Stimulated activated CD4-positive, alpha-beta T cell treated with anti-CD3 and anti-CD28 coated beads, Interleukin-4, amount 100 ng/mL, for 1 hour (primary cell): ENCODE measurements around the gene ACTN4.

Experiments
- DNase-seq: peaks from one replicate; pipeline ENCODE4 v3.0.0-alpha.2; 2020

The ACTN4 gene

DNA sequence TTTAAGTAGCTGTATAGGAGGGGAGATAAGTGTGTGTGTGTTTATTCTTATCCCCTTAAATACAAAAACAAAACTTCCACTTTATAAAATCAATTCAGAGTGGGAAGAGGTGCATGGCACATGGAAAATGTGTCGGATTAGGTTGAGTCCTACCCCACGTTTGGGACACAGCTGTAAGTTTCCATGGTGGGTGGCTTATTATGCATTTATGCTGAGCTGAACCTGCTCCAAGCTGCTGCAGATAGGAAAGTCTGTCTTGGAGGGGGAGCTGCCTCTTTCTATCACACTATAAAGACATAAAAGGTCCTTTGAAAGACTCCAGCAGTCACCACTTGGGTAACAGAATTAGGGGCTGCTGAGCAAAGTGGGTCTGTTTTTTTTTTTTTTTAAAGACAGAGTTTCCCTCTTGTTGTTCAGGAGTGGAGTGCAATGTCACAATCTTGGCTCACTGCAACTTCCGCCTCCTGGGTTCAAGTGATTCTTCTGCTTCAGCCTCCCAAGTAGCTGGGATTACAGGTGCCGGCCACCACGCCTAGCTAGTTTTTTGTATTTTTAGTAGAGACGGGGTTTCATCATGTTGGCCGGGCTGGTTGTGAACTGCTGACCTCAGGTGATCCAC is 15.2 kb downstream of the ACTN4 start:
- no peak for DNase-seq

DNA sequence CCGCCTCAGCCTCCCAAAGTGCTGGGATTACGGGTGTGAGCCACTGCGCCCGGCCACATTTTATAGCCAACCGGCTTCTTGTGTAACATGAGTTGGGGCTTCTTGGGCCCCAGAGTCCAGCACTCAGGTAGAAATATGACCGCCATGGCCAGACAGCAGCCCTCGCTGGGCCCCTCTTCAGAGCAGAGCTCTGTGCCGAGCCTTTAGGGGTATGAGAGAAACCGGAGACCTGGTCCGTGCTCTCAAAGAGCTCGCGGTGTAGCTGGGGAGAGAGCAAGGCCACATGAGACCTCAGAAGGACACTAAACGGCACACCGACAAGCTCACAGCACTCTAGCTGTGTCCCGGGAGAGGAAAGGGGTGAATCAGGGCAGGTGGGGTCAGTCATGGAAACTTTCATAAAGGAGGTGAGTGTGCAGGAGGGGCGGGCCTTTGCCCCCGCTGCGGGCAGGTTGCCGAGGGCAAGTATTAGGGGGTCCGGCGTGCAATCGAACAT is 15.8 kb downstream of the ACTN4 start:
- DNase-seq = no peak

DNA sequence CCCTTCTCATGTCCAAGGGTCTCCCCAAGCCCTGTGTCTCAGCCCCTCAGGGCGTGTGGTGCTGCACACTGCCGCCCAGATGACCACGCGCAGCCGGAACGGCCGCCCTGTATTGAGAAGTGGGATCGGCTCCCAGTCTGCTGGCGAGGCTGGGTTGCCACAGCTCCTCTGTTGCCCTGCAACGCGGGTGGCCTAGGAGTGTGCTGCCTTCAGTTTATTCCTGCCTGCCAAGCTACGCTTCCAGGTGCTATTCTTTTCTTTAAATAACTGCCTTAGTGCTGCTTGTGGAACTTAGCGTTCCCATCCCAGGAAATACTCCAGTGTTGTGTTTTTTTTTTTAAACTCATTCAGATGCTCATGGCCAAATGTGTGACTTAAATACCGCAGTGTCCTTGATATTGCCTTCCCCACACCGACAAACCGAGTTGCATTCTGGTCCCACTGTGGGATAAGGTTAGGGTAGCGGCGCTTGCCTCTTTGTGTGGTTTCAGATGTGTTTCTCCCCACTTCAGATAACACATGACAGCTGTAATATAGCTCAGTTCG is 16.6 kb downstream of the ACTN4 start:
- no peak for DNase-seq

DNA sequence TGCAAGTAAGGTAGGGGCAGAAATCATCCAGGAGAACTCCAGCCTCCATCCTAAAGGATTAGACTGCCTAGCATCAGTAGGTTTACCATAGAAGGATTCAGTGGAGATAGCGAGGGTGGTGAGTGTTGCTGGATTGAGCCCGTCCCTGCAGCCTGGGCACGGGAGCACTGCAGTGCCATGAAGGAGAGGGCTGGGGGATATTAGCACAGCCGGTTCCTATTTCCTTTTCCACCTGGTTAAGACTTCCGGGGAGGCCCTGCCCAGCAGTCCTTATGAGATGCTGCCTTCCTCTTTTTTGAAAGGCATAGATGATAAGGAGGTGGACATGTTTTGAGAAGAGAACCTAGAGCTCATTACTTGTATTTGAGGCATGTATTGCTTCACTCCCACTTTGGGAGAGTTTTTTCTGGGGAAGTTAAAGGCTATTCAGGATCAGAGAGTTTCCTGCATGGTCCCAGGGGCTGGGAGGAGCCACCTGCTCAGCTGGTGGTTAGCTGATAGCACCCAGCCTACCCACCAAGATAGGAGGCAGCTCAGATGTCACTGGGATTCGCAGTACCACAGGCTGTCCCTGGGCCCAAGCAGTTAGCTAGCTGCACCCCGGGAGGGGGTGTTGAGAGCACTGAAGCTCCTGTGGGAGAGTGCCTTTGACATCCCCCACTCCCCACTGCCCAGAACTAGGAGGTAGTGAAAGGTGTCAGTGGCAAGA is 17.2 kb downstream of the ACTN4 start:
- no peak for DNase-seq

DNA sequence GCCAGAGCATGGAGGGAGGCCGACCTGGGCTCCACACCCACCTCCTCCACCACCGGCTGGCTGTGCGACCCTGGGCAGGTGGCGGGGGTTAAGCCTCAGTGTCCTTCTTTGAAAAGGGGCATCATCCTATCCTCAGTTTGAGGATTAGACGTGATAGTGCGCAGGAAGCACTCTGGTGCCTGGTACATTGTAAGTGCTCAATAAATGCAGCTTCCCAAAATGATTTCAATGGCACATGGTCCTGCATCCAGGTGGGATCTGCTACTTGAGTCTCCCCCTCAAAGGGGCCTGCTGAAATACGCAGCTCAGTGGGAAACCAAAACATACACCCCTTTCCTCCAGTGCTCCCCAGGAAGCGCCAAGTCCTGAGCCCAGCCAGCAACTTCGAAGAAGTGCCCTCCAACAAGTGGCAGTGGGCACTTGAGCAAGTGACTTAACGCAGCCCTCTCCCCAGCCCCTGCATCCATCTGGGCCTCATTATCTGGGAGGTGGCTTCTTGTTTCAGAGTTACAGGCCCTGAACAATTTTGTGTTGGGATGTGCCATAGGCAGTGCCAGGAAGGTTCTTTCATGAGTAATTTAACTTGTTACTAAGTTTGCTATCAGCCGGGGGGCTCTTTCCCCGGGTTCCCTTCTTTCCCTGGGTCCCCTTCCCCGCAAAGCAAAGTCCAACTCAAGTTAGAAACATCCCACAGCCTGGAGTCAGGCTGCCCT is 17.9 kb downstream of the ACTN4 start:
- no peak for DNase-seq

DNA sequence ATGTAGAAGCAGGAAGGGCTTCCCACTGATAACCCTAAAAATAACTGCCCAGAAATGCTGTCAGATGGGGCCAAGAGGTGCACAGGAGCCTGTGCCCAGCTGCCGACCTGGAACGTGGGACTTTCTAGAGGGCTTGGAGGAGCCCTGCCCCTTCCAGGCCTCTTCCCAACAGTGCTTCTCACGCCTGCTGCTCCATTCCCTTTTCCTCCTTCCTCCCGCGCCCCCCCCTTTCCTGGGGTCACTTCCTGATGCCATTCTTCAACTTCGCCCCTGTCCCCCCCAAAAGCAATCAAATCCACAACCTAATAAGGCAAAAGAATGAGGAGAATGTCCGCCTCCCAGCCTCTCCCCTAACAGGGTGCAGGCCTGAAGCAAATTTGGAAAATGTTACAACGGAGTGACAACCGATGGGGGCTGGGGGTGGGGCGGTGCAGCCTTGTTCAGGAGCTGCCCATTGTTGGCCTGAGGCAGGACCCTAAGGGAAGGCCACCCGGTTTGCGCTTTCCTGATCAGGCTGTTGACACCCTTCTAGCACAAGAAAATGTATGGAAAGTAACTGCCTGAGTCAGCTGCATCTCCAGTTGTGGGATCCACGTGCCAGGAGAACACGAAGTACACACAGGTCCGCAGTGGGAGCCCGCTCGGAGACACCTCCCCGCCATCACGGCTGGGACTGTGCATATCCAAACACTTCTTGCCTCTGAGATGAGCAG is 18.7 kb downstream of the ACTN4 start:
- no peak for DNase-seq

DNA sequence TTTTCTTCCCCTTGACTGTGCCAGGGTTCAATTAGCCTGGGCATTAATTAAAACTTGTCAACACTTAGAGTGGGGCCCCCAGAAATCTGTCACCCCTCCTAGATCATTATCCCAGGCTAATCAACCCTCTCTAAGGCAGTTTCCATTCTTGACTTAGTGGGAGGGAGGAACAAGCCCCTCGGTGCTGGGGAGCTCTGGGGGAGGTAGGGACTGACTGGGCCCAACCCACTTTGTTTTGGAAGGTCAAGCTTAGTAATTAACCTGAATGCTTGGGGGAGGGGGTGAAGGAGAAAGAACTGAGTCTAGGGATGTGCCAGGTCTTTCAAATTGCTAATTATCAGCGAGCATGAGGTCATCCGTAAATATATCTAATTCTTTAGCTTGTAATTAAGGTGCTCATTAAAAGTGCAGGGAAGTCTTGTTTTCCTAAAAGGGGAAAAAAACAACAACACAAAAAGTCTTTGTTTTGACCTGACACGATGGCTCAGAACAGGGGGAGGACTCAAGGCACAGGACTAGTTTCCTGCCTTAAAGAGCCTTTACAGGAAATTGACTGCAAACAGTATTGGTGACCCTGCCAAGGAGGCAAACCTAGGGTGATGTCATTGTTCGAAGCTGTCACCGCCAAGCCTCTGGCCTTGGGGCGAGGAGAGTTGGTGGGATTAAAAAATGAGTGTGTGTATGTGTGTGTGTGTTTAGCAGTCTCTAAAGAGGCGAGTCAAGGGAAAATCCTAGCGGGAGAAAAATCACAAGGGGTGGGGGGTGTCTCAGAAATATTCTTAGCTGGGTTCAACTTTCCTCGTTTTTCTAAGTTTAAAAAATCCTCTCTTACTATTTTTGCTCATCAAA is 19.4 kb downstream of the ACTN4 start:
- DNase-seq = no peak

DNA sequence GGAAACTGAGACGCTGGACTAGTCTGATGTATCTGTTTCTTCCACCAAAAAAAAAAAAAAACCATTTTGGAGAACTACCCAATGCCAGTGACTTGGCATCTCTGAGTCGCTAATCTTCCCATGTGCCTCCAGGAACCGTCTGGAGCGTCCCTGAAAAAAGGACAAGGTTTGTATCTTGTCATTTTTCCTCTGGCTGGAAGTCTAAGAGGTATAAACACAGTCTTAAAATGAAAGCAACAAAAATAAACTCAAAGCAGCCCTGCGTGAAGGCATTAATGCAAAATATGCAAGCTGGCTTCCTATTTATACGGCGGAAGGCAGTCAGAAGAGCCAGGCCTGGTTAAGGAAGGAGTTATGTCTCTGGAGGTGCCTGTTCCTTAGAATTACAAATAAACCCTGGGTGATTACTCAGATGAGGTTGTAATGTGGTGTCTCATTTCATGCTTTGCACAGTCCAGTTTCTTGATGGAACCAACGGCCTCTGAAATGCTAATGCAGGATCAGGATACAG is 20.3 kb downstream of the ACTN4 start:
- no peak for DNase-seq

DNA sequence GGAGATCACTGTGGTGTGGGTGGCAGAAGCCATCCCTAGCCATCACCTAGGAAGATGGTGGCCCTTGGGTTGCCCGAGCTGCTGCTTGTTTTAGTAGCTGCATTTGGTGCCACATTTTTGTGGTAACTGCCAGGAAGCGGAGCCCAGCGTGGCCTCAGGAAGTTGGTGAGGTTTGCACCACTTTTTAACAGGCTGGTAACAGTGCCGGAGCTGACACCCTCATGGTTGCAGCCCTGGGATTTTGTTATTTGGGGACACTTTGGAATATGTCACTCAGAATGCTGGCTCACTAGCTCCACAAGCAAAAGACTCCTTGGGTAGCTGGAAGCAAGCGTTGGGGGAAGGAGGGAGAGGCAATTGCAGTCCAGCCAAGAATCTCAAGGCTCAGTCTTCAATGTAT is 22.1 kb downstream of the ACTN4 start:
- no peak for DNase-seq

DNA sequence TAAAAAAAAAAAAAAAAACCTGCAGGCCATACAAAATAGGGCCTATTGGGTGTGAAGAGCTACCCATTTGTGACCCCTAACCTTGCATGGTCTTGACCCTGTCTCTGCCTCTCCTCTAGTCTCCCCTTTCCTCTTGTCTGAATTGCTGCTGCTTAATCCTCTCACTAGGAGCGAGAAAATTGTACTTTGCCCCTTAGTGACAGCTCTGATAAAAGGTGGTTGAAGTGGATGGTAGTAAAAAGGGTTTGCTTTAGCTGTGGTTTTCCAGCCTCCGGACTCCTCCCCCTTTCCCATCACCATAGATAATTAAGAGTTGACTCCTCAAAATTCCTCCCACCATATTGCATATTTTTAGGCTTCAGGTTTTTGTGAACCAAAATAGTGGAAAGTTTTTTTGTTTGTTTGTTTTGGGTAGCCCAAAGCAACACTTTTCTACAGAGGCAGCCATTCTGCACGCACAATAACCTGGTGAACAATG is 23.5 kb downstream of the ACTN4 start:
- no peak for DNase-seq

DNA sequence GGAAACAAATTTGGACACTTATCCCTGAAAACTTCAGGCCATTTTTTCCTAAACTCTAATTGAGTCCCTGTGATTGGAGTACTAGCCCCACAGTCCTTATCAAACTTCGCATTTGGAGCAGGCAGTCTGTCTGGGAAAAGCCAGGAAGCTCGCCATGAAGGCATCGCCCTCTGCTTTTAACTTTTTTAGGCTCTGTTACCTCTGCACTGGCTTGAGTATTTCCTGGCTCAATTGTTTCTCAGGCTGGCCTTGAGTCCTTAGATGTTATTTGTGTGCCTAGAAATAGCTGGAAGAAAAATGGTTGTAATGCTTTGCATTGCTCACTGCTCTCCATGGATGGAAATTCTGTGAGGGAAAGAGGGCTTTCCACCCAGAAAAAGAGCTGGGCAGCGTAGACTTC is 24.2 kb downstream of the ACTN4 start:
- no peak for DNase-seq

DNA sequence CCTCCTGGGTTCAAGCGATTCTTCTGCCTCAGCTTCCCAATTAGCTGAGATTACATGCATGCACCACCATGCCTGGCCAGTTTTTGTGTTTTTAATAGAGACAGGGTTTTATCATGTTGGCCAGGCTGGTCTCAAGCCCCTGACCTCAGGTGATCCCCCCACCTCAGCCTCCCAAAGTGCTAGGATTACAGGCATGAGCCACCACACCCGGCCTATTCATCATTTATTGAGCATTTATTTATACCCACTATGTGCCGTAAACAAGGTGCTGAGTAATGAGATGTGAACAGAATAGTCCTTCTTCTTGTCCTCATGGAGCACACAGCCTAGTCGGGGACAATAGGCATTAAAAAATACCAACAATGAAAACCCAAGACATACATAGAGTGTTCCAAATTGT is 25.6 kb downstream of the ACTN4 start:
- no peak for DNase-seq

DNA sequence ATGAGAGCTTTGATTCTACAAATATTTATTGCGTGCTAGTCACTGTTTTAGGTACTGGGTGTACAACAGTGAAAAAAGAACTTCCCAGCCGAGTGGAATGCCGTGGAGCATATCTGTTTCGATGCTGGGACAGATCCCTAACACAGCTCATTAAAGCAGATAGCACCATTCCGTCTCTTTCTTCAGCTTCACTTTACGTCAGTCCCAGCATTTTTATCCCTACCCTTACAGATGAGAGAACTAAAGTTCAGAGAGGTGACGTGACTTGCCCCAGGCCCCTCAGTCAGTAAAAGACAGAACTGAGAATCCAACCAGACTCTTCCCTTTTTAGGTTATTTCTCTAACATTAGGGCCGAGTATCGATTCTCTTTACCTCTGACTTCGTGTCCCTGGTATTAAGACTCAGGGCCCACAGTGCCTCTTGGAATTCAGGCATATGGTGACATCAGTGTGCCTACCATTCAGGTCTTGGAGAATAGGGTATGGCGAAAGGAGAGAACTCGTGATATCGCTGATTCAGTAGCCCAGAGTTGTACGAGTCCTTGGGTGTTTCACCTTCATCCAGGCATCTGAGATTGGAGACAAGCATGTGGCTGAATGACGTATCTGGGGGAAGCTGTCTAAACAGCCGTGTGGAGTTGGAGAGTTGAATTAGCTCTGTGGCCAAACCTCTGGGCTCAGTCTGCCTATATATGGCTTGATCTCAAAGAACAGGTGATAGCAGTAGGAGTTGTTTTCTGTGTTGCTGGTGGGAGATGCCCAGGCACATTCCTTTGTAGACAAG is 27.1 kb downstream of the ACTN4 start:
- DNase-seq = no peak

DNA sequence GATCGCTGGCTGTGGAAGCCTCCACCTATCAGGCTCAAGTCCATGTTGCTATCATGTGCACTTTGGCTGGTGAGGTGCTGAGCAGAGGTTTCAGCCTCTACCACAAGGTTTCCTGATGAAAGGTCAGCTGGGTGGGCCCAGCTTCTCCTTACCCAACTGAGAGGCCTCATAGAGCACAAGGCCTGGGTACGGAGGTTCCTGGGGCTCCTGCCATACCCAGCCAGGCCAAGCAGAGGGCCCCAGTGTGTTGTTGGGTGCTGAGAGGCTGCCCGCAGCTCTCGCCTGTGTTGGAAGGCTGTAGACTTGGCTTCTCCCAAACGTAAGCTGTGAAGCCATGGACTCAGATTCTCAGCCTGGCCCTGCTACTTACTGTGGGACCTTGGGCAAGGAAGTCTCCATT is 28.2 kb downstream of the ACTN4 start:
- no peak for DNase-seq

DNA sequence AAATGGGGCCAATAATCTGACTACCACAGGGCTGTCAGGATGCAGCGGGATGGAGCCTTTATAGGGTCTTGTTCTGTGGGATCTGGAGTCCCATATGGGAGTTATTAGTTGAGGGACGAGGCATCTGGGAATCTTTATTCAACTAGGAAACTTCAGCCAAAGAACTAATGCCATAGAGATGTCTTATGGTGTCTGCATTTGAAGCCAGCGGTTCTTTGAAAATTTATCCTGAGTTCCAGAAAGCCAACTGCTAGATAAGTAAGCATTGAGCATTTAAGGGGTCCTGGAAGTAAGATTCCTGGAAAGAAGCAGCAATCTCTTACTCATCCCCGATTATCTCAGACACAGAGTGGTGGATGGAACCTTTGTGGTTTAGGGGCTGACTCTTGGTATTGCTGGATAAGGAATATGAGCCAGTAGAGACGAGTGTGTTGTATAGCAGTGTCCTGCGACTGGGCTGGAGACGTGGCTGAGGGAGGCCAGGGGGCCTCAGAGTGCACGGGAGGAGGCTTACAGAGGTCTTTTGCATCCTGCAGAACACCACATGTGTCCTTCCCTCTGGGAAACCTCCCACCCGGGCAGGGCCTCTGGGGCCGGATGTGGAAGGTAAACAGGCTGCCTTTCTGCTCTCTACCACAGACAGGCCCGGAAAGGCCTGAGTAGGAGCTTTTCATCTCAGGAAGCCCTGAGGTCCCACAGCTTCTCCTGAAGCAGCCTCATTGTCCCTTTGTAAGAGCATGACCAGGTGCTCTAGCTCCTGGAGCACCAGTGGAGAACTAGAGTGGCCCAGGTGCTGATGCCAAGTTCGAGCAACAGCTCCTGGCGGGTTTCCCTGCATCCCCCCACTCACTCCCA is 28.8 kb downstream of the ACTN4 start:
- DNase-seq = no peak

DNA sequence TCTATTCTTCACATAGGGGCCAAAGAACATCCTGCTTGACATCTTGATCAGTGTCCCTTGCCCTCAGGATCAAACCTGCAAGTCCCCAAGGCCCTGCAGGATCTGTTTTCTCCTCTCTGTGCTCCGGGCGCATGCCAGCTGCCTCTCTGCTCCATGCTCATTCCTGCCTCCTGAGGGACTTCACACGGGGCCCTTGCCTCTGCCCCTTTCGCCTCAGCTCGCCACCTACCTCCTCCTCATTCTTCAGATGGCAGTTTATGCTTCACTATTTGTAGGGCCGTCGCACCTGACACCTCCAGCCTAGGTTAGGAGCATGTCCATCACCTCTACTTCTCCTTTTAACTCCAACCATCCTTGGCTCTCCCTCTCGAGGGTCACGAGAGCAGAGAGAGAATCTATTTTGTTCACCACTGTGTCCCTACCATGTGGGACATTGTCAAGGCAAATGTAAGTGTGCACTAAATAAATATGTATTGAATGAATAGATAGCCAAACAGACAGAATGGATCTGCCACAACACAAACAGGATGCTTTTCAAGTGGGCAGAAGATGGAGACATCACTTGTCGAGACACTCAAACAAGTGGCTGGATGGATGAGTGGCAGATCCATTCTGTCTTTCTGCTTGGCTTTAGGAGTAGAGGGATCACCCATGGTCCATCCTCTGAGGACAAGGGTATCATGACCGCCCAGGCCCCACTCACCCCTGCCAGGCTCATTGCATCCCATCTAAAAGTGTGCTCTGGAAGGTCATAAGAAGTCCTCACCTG is 29.6 kb downstream of the ACTN4 start:
- no peak for DNase-seq

DNA sequence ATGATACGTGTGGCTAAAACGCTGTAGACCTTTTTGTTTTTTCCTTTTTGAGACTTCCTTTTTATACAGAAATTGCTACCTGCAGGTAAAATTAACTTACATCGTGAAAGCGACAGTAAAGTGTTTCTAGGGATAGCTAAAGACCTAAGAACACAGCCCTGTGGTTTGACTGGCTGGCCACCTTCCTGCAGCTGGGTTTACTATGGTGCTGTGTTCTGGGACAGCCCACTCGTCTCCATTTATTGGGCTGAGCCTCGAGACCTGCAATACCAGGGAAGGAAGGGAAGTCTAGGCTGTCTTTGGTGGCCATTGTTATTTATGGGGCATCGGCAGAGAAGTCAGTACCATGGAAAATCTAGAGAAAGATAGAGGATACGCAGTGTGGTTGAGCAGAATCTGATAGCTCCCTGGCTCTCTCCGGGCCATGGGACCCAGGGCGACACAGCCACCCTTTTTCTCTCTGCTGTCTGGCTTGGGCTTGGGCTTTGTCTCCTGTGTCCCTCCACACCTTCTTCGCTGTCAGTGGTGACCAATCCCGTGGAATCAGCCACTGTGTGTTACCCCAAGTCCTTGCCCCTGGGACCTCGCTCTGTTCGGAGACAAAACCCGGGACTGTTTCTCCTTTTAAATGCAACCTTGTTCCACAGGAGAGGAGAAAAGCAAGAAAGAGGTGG is 30.9 kb downstream of the ACTN4 start:
- DNase-seq = no peak

DNA sequence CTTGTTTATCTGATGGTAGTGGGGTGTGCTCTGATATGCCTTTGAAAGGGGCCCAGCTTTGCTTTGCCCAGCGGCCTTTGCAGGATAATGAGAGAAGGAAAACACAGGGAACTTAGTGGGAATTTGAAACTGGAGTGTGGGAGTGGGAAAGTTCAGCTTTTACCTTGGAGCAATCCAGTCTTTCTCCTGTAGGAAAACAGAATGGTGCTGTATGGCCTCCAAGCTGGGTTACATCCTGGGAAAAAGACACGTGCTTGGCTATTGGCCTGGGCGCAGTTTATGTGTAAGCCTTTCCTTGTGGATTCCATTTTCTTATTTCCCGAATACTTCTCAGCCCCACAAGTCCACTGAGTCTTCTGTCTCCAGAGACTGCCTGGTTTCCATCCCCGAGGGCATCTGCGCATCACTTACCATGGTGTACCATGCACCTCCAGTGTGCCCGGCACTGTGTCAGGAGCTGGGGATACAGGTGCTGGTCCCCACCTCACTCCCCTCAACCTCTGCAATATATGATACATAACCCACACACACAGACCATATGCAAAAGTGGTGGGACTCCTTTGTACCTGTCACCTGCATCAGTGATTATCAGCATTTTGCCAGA is 31.5 kb downstream of the ACTN4 start:
- no peak for DNase-seq
